Fibroblast of lung (primary cell): Measurements from ENCODE around the gene SH2D4B. TPM values are rescaled to one million over a fixed set of nuclear protein-coding genes. Genes with fewer than 3 reads are reported as not detected.

Experiments used
- DNase-seq, 2 donors: peaks; one replicate each; pipeline versions ENCODE4 v3.0.0 to v3.0.0-alpha.2; 2010; ENCODE audit warnings: low read depth in 2 of 2
- H2AFZ ChIP-seq: 2 replicates; pipeline ENCODE4 v1.5.1; 2012; ENCODE audit warnings: low read length, control low read depth, inconsistent platforms
- H3K27ac ChIP-seq: 2 replicates; pipeline ENCODE4 v1.5.1; 2011; ENCODE audit warnings: low read length, control low read depth; ENCODE audit not compliant: insufficient read depth
- H3K27me3 ChIP-seq: 2 replicates; pipeline ENCODE4 v1.5.1; 2011; ENCODE audit warnings: mild to moderate bottlenecking, low read length; ENCODE audit not compliant: control insufficient read depth, insufficient read depth
- H3K36me3 ChIP-seq: 2 replicates; pipeline ENCODE4 v1.5.1; 2011; ENCODE audit warnings: low read length; ENCODE audit not compliant: control insufficient read depth, insufficient read depth
- H3K4me1 ChIP-seq: 2 replicates; pipeline ENCODE4 v1.5.1; 2011; ENCODE audit warnings: low read length; ENCODE audit not compliant: control insufficient read depth, insufficient read depth; ENCODE audit errors: extremely low read depth
- H3K4me2 ChIP-seq: 2 replicates; pipeline ENCODE4 v1.5.1; 2011; ENCODE audit warnings: low read length, control low read depth; ENCODE audit not compliant: insufficient read depth; ENCODE audit errors: extremely low read depth
- H3K4me3 ChIP-seq, 4 experiments: fragments of 200-600 bp in 1 of 4; sonication (generic) in 1 of 4; replicated peaks in 1 of 4; 2 replicates each; pipeline ENCODE4 v1.5.1; 2011 to 2016; ENCODE audit warnings: low read length in 4 of 4, low read depth in 3 of 4, mild to moderate bottlenecking in 3 of 4, control low read depth in 2 of 4, inconsistent platforms in 1 of 4, mixed read lengths in 1 of 4; ENCODE audit not compliant: insufficient read depth in 1 of 4; ENCODE audit errors: control extremely low read depth in 1 of 4
- H3K79me2 ChIP-seq: 2 replicates; pipeline ENCODE4 v1.5.1; 2012; ENCODE audit warnings: mild to moderate bottlenecking, low read length, inconsistent platforms; ENCODE audit not compliant: control insufficient read depth, insufficient read depth
- H3K9ac ChIP-seq: 2 replicates; pipeline ENCODE4 v1.5.1; 2011; ENCODE audit warnings: mild to moderate bottlenecking, low read length, control low read depth; ENCODE audit not compliant: insufficient read depth
- H3K9me3 ChIP-seq: 2 replicates; pipeline ENCODE4 v1.5.1; 2012; ENCODE audit warnings: low read depth, low read length; ENCODE audit not compliant: control insufficient read depth, insufficient read depth
- H4K20me1 ChIP-seq: 2 replicates; pipeline ENCODE4 v1.5.1; 2011; ENCODE audit warnings: low read length; ENCODE audit not compliant: control insufficient read depth, insufficient read depth; ENCODE audit errors: extremely low read depth
- EZH2 ChIP-seq: IDR thresholded peaks from 2 replicates; pipeline ENCODE4 v1.5.1; 2012; ENCODE audit warnings: low read length, control low read depth, mild to moderate bottlenecking; ENCODE audit errors: missing control alignments
- polyA plus RNA-seq, 2 donors: library from polyadenylated mRNA; depleted of rRNA in 1 of 2; stranded (reverse) in 1 of 2; unstranded in 1 of 2; fragments of >200 nt; gene quantifications; 2 replicates each; pipeline ENCODE4 v1.2.1, GENCODE V29; 2011 to 2012; ENCODE audit warnings: missing spikeins in 1 of 2
- total RNA-seq: library from RNA; depleted of rRNA; stranded (reverse); fragments of >200 nt; gene quantifications from 2 replicates; pipeline ENCODE4 v1.2.1, GENCODE V29; 2014
- TF ChIP-seq, protein P1 (sequence below), 2 donors: IDR thresholded peaks in 1 of 2; conservative IDR thresholded peaks in 1 of 2; 1 replicate in 1 of 2; 2 replicates in 1 of 2; pipeline ENCODE4 v1.5.1; 2011 to 2012; ENCODE audit warnings: low read length in 2 of 2, control low read depth in 1 of 2, inconsistent platforms in 1 of 2, low read depth in 1 of 2, mild to moderate bottlenecking in 1 of 2

Gene SH2D4B
- total and polyA plus RNA-seq, 2 donors (not counting 1 experiment from before 2014, with no cell fraction given): not detected

- DNase-seq: peak in 1 of 2 donors; percentile 58
- Histone ChIP-seq H3K4me3 (no peak overlapping the region), H3K27me3 (no peaks in the 10 kb centered on the region), H3K36me3 (no peaks in the 10 kb centered on the region), H3K9me3 (no peaks in the 10 kb centered on the region), H2AFZ (no peak overlapping the region), H3K4me1 (peaks cover 31% of the 10 kb centered on the region), H4K20me1 (no peaks in the 10 kb centered on the region), H3K9ac (no peak overlapping the region), H3K79me2 (peaks cover 4% of the 10 kb centered on the region), H3K4me2 (no peak overlapping the region), H3K27ac (no peak overlapping the region)
- TF ChIP-seq, protein P1, sequence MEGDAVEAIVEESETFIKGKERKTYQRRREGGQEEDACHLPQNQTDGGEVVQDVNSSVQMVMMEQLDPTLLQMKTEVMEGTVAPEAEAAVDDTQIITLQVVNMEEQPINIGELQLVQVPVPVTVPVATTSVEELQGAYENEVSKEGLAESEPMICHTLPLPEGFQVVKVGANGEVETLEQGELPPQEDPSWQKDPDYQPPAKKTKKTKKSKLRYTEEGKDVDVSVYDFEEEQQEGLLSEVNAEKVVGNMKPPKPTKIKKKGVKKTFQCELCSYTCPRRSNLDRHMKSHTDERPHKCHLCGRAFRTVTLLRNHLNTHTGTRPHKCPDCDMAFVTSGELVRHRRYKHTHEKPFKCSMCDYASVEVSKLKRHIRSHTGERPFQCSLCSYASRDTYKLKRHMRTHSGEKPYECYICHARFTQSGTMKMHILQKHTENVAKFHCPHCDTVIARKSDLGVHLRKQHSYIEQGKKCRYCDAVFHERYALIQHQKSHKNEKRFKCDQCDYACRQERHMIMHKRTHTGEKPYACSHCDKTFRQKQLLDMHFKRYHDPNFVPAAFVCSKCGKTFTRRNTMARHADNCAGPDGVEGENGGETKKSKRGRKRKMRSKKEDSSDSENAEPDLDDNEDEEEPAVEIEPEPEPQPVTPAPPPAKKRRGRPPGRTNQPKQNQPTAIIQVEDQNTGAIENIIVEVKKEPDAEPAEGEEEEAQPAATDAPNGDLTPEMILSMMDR (conservative IDR thresholded peaks at IDR 0.05 in 1 of 2, IDR thresholded peaks at IDR 0.05 in 1 of 2; ENCODE audit: low read depth in 1 of 2, low read length in 2 of 2): no peak
Measured at GRCh38 chr10:80501913-80502521, 35.7 kb upstream of the SH2D4B start.

GRCh38 chr10:80502621-80503583 lies 34.8 kb upstream of the SH2D4B start:
- no peak for DNase-seq
- Histone ChIP-seq H3K27me3 (no peaks in the 10 kb centered on the region), H3K9ac (no peak overlapping the region), H3K4me3 (no peak overlapping the region), H3K36me3 (no peaks in the 10 kb centered on the region), H3K27ac (no peak overlapping the region), H3K4me1 (peaks cover 22% of the 10 kb centered on the region), H4K20me1 (no peaks in the 10 kb centered on the region), H2AFZ (no peak overlapping the region), H3K9me3 (no peaks in the 10 kb centered on the region), H3K79me2 (peaks cover 4% of the 10 kb centered on the region), H3K4me2 (no peak overlapping the region)
- no peak for TF ChIP-seq EZH2
- TF ChIP-seq, protein P1 (conservative IDR thresholded peaks at IDR 0.05 in 1 of 2, IDR thresholded peaks at IDR 0.05 in 1 of 2; ENCODE audit: low read depth in 1 of 2, low read length in 2 of 2): no peak

DNA sequence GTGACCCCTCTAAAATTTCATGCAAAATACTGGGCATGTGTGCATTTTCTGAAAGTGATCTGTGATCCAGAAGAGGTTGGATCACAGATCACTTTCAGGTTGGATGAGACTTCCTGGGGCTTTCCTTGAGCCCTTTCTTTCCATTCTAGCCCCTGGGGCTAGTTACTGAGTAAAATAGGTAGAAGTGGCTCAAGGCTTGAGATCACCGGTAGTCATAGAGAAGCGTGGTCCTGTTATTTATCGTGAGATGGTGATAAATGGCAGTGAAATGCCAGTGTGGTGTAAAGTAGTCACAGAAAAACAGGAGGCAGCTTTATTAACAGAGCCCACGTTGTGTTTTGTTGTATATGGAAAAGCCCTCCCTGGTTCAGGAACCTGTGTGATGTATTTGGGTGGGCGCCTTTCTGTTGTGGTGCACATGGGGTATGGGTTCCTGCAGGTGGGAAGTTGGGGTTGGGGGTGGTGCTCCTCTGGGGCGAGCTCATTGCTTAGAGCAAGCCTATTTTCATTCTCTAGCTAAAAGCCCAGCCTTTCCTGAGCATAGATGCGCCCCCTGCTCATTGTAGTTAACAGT lies 34.0 kb upstream of the SH2D4B start:
- no peak for DNase-seq
- Histone ChIP-seq H2AFZ (no peak overlapping the region), H3K27me3 (no peaks in the 10 kb centered on the region), H3K9me3 (no peaks in the 10 kb centered on the region), H3K9ac (no peak overlapping the region), H3K27ac (no peak overlapping the region), H3K4me2 (no peak overlapping the region), H3K4me3 (no peak overlapping the region), H3K79me2 (peaks cover 4% of the 10 kb centered on the region), H3K4me1 (peaks cover 14% of the 10 kb centered on the region), H4K20me1 (no peaks in the 10 kb centered on the region), H3K36me3 (peaks cover 2% of the 10 kb centered on the region)
- no peak for TF ChIP-seq EZH2
- TF ChIP-seq, protein P1 (conservative IDR thresholded peaks at IDR 0.05 in 1 of 2, IDR thresholded peaks at IDR 0.05 in 1 of 2; ENCODE audit: low read depth in 1 of 2, low read length in 2 of 2): no peak
